ENCODE data around the gene BARX2. TPM values are rescaled to one million over a fixed set of nuclear protein-coding genes. Genes with fewer than 3 reads are reported as not detected.

Gene BARX2
- total RNA-seq, 4 donors from 2014 or later = not detected

- Histone ChIP-seq H3K4me1 (no peaks in the 10 kb centered on the region), H3K36me3 (no peaks in the 10 kb centered on the region), H3K4me3 (no peak overlapping the region), H3K27me3 (no peaks in the 10 kb centered on the region), H3K9me3 (peaks cover 0 to 10% (median 0%) of the 10 kb centered on the region in 4 donors), H3K27ac (no peak overlapping the region)
- TF ChIP-seq POLR2A (IDR thresholded peaks at IDR 0.05) = no peak
- TF ChIP-seq CTCF (IDR thresholded peaks at IDR 0.05) = no peak
- TF ChIP-seq EP300 (IDR thresholded peaks at IDR 0.05) = no peak
- no peak for DNase-seq (ENCODE audit: low spot score in 2 of 2)
- WGBS, 2 donors = 80 to 89% methylated on average over 5 of the region's 5 CpGs
These were observed 68.6 kb downstream of the BARX2 start for GRCh38 chr11:129444274-129444673.

- no peaks in the 10 kb centered on the region for H3K4me1 ChIP-seq
- H3K9me3 ChIP-seq = peaks cover 0 to 10% (median 0%) of the 10 kb centered on the region in 4 donors
- H3K4me3 ChIP-seq = no peak overlapping the region
- no peak overlapping the region for H3K27ac ChIP-seq
- TF ChIP-seq EP300 (IDR thresholded peaks at IDR 0.05) (no peak), POLR2A (IDR thresholded peaks at IDR 0.05) (no peak), CTCF (IDR thresholded peaks at IDR 0.05) (no peak)
- H3K36me3 ChIP-seq = no peaks in the 10 kb centered on the region
- 91 to 97% methylated on average over 9 of the region's 9 CpGs for WGBS, 2 donors
- no peaks in the 10 kb centered on the region for H3K27me3 ChIP-seq
- DNase-seq (ENCODE audit: low spot score in 2 of 2) = no peak
These were observed 69.6 kb downstream of the BARX2 start for GRCh38 chr11:129445226-129445625.

GRCh38 chr11:129446572-129446971 is 70.9 kb downstream of the BARX2 start:
- no peak for TF ChIP-seq POLR2A (IDR thresholded peaks at IDR 0.05)
- TF ChIP-seq EP300 (IDR thresholded peaks at IDR 0.05) = no peak
- TF ChIP-seq CTCF (IDR thresholded peaks at IDR 0.05) = no peak
- Histone ChIP-seq H3K4me1 (no peaks in the 10 kb centered on the region), H3K36me3 (no peaks in the 10 kb centered on the region), H3K4me3 (no peak overlapping the region), H3K27me3 (no peaks in the 10 kb centered on the region), H3K9me3 (peaks cover 0 to 10% (median 0%) of the 10 kb centered on the region in 4 donors), H3K27ac (no peak overlapping the region)
- DNase-seq (ENCODE audit: low spot score in 2 of 2) = no peak
- WGBS, 2 donors = 86 to 87% methylated on average over 3 of the region's 3 CpGs

GRCh38 chr11:129447654-129448239 is 72.1 kb downstream of the BARX2 start:
- 64 to 66% methylated on average over 7 of the region's 7 CpGs for WGBS, 2 donors
- H3K27me3 ChIP-seq = no peaks in the 10 kb centered on the region
- no peak overlapping the region for H3K27ac ChIP-seq
- H3K9me3 ChIP-seq = peaks cover 0 to 10% (median 0%) of the 10 kb centered on the region in 4 donors
- no peaks in the 10 kb centered on the region for H3K4me1 ChIP-seq
- no peak overlapping the region for H3K4me3 ChIP-seq
- no peak for TF ChIP-seq EP300 (IDR thresholded peaks at IDR 0.05)
- no peak for TF ChIP-seq POLR2A (IDR thresholded peaks at IDR 0.05)
- no peak for TF ChIP-seq CTCF (IDR thresholded peaks at IDR 0.05)
- H3K36me3 ChIP-seq = no peaks in the 10 kb centered on the region
- no peak for DNase-seq (ENCODE audit: low spot score in 2 of 2)

- Histone ChIP-seq H3K4me3 (no peak overlapping the region), H3K36me3 (no peaks in the 10 kb centered on the region), H3K27me3 (no peaks in the 10 kb centered on the region), H3K4me1 (no peaks in the 10 kb centered on the region), H3K27ac (no peak overlapping the region), H3K9me3 (peaks cover 0 to 10% (median 0%) of the 10 kb centered on the region in 4 donors)
- 45 to 50% methylated on average over 5 of the region's 5 CpGs for WGBS, 2 donors
- TF ChIP-seq EP300 (IDR thresholded peaks at IDR 0.05) = no peak
- TF ChIP-seq POLR2A (IDR thresholded peaks at IDR 0.05) = no peak
- TF ChIP-seq CTCF (IDR thresholded peaks at IDR 0.05) = no peak
- no peak for DNase-seq (ENCODE audit: low spot score in 2 of 2)
These were observed 75.9 kb downstream of the BARX2 start for GRCh38 chr11:129451524-129451923.

Measured in tibial nerve (tissue), 4 donors.